ENCODE measurements around the gene TIGD2.
"Not testable (repeated sequence)": the region's sequence is repeated elsewhere in the genome, so short reads cannot be mapped to it uniquely, and the experiment has no call there.

The TIGD2 gene

DNA sequence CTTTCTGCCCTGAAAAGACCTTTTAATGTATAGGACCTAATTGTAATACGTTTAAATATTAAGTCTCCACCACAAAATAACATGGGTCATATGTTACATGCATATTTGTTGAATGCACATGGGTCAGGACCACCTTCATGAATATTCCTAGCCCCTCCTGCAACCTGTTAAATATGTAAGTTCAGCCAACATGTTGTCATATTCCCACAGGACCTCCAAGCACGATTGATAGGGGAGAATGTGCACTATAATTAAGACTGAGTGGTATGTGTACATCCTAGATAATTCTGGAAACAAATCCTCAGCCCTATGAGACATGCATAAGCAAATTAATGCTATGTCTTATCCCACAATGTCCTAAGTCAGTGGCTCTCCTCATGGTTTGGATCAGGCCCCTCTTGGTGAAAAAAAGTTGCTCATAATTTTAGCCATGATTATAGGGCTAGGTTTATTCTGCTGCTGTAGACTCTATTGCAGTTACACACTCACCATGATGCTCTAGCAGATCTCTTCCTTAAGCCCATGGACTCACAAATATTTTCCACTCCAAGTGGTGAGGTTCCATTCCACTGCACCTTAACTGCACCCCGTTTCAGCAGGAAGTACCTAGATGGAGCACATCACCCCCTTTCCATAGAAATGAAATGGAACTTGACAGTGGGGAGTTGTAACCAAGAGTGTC, 10.2 kb downstream of the TIGD2 start:
- no peak for DNase-seq

DNA sequence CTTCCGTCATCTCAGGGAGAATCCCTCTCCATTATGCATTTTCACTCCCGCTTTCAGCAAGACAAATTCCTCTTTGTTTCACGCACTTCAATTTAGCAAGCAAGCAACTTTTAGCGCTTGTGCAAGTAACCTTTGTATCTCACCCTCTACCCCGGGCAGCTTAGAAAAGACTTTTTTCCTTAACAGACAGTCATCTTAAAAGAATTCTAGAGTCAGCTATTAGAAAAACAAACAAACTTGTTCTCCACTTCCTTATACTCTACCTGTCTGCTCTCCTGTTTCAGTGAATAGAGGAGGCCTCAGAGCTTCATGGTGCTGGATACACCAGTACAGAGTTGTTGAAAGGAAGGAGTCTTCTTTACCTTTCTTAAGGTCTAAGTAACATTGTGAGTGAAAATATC, 12.1 kb downstream of the TIGD2 start:
- no peak for DNase-seq

DNA sequence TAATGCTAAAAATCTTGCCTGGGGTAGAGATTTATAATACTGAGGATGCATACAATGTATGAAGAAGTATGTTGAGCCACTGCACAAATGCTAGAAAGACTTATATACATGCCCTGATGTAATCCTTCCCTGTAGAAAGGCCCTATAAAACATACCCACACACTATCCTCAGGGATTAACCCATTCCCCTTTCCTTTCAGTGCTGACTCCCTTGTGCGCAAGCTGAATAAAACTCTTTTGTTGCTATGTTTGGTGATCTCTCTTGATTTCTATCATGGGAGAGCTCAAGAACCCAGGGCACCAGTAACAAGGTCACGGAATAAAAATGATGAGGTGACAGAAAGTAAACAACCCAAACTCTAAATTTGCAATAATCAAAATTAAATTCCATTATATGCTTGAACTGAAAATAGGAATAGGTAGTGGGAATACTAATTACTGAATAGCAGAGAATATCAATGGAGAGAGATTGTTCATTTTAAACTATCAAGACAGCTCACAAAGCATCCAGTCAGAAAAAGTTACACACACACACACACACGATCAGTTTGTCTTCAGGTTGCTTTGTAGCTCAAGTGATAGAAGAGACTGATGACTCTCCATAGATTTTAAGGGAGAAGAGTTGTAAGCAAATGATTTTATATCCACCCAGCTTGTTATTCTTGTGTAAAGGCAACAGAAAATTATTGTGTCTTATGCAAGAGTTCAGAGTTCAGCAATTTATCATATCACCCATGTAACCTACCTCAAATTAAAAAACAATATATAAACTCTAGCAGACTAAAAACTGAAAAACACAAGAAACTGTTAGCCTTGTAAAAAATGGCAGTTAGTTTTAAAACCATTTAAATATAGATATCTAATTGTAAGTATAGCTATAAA, 14.8 kb downstream of the TIGD2 start:
- DNase-seq, result no peak

DNA sequence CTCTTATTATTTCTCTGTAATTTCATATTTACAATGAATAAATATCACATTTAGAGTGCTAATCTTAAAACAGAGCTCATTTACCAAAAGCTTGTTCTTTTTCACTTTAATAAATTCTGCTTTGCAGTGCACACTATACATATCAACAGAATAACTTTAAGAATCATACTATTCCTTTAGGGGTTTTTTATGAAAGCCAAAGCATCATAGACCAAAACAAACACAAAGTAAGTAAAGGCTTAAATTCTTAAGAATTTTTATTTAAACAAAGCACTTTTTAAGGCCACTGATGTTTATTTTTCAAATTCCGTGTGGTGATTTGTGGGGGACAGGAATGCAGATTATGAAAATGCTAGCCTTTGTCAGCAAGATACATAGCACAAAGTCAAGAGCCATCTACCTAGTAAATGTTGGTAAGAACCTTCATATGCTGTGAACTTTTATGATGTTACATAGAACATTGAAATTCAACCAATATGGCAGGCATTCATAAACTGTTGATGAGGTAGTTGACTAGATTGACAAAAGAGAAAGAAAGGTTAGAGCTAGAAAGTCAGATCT, 17.8 kb downstream of the TIGD2 start:
- no peak for DNase-seq

DNA sequence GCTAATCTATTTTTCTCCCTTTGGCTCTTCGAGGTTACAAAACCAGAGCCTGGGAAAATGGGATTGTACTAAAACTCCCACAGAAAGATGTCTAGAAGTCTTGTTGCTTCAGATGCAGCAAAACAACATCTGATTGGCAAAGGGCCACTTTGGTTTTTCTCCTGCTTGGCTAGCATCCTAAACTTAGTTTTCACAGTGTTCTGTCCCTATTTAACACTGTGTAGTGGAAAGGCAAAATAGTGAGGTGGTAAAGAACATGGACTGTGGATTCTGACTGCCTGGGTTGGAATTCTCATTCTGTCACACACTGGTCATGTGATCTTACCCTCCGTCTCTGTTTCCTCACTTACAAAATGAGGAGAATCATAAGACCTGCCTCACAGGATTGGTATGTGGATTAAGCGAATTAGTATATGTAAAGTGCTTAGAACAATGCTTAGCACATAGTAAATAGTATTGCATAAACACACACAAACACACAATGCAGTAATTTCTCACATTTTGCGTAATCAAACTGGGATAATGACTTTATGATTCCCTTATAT, 23.5 kb downstream of the TIGD2 start:
- DNase-seq, result no peak

DNA sequence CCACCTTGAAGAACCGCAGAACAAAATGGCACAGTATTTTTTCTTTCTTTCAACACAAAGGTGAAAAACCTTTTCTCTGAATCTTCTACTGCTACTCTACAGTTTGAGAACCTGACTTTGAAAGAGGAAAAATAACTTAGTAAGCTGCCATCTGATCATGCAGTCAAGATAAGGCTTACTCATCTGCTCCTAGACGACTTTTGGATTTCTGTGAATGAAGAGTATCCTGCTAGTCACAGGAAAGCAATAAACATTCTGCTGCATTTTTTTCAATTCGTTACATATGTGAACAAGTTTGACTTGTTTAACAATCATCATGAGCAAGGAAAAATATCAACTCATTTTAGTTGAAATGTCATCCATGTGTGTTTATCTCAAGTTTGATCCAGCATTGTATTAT, 25.2 kb downstream of the TIGD2 start:
- no peak for DNase-seq

DNA sequence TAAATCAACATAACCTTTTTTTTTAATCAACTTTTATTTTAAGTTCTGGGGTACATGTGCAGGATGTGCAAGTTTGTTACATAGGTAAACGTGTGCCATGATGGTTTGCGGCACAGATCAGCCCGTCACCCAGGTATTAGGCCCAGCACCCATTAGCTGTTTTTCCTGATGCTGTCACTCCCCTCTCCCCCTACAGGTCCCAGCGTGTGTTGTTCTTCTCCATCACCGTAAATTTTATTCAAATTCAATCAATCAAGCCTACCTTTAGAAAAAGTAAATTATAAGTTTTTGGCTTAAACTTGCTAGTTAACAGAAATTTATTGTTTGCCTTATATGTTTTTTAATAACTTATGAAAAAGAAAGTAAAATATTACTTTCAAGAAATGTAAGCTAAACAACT, 25.9 kb downstream of the TIGD2 start:
- no peak for DNase-seq

DNA sequence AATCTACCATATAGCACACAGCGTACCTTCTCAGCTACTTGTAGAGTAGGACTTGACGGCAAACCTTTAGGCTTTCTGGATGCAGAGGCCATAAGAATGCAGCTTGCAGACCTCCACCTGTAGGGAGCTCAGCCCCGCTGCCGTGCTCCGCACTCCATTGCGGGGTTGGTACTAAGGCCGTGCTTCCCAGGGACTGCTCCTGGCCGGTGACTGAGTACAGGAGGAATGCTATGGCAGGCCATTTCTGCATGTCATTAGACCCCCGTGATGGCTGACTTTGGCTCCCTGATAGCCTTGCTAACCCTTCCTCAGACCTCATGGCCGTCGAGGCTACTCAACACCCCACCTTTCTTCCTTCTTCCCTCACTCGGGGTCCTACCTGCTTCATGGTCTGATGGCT, 26.4 kb downstream of the TIGD2 start:
- no peak for DNase-seq

DNA sequence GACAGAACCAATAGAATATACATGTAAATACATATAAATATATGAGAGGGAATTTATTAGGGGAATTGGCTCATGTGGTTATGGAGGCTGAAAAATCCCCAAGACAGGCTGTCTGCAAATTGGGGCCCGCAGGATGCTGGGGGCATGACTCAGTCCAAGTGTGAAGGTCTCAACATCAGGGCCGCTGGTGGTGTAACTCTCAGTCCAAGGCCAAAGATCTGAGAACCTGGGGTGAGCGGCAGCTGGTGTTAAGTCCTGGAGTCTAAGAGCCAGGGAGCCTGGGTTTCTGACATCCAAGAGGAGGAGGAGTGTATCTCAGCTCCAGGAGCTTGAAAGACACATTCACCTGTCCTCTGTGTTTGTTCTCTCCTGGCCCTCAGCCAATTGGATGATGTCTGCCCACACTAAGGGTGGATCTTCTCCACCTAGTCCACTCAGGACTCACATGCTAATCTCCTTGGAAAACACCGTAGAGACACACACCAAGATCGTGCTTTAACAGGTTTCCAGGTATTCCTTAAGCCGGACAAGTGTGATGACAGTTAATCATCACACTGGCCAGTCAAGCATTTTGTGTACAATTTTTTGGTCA, 28.9 kb downstream of the TIGD2 start:
- no peak for DNase-seq

DNA sequence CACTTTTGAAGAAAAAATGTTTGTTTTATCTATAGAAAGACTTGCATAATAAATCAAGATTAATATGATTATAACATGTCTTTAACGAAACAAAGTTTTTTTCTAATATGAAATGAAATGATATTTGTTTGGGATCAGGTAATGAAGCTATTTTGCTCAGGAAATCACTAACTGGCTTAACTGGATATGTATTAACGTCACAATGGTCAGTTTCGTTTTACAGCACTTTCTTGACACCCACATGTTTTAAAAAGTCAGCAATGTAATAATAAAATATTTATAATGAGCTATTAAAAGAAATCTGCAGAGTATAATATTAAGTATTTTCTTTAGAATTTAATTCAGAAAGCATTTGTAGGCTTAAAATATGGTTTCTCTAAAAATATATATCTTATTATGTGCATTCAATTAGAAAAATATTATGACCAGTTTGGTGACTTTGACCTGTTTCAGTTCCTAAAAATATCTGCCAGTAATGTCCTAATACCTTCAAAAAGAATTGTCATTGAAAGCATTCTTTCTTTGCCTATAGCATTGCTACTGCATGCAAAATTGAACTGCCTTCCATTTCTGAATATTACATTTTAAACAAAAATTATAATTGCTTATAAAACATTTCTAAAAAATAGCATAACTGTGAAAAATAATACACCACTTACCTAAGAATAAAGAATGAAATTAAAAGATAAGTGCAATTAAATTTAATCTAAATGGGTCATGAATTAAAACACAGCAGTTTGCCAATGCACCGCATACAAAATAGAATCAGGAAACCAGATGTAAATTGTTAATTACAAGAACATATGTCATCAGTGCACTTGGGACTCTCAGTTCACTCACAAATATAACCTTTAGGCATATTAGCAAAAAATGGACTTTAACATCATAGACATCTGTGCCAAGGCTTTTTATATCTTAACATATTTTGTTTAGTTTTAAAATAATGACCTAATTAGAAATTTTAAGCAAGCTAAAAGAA, 31.6 kb downstream of the TIGD2 start:
- no peak for DNase-seq

DNA sequence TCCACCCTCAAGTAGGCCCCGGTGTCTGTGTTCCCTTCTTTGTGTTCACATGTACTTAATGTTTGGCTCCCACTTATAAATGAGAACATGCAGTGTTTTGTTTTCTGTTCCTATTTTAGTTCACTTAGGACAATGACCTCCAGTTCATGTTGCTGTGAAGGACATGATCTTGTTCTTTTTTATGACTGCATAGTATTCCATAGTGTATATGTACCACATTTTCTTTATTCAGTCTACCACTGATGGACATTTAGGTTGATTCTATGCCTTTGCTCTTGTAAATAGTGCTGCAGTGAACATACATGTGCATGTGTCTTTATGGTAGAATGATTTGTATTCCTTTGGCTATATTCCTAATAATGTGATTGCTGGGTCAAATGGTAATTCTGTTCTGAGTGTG, 33.3 kb downstream of the TIGD2 start:
- not testable (repeated sequence) for DNase-seq

DNA sequence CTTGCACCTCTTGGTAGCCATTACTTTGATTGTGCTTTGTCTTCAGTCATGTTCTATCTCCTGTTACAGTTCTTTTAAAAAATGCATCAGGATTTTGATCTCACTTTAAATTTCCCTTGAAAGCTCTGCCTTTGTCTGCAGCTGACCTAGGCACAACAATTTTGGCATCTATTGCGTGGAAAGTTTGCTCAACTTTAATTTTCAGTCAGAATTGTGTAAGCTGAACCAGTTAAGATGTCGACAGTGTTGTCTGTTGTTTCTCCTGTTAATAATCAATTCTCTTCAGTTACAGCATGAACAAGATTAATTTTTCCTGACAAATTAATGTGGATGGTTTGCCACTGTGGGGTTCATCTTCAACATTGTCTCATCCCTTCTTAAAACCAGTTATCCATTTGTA, 34.9 kb downstream of the TIGD2 start:
- no peak for DNase-seq

DNA sequence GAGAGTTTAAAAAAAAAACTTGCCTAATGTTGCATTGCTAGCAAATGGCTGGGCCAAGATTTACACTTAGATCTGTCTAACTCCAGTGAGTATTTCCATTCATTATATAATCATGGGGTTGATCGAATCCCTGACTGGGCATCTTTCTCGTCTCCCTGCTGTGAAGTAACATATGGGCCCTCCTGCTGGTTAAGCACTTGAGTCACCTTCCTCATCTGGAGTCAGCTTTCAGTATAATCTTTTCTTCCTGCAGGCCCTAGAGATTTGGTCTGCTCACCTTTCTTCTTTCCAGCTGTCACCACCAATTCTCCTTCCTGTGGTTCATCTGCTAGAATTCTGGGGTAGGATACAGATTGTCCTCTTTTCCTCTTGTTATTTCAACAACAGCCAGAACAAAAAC, 41.6 kb downstream of the TIGD2 start:
- DNase-seq, result no peak

DNA sequence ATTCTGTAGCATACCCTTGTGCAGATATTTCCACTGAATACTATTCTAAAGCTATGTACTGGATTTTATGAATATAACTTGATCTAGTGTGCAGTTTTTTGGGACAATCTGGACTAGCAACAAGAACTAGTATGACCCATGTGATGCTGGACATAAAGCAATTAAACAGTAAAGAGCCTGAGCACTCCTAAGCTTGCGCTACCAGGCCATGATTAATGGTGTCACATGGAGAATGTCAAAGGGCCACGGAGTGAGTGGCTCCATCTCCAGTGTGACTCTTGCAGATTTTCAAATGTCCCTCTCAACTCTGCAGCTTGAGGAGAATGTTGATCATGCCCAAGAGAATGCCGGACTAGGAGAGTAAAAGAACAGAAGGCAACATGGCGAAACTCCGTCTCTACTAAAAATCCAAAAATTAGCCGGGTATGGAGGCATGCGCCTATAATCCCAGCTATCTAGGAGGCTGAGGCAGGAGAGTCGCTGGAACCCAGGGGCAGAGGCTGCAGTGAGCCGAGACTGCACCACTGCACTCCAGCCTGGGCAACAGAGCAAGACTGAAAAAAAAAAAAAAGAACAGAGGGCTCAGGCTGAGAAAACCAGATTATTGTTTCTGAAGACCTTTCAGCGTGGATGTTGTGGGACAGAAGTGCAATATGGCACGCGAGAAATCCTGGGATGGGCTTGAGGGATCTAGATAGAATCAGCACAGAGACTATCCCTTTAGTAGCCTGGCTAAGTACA, 45.0 kb downstream of the TIGD2 start:
- no peak for DNase-seq

DNA sequence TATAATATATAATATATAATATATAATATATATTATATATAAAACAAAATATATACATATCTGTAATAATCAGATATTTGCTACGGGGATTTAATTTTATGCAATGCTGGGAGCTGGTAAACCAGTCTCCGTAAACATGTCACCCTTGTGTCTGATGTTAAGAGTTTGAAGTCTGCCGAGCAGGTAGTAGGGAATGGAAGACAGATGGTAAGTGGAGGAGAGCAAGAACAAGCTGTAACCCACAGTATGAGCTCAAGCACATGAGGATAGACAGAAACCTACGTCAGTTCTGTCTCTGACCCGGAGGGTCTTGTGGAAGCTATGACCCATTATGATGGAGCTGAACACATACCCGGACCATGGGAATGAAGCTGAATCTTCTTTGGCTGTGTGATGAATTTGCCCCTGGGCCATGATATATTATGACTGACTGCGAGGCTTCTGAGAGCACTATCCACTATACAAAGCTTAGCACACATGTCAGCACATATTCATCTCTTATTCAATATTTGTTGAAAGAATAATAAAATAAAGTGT, 46.2 kb downstream of the TIGD2 start:
- DNase-seq, result no peak

DNA sequence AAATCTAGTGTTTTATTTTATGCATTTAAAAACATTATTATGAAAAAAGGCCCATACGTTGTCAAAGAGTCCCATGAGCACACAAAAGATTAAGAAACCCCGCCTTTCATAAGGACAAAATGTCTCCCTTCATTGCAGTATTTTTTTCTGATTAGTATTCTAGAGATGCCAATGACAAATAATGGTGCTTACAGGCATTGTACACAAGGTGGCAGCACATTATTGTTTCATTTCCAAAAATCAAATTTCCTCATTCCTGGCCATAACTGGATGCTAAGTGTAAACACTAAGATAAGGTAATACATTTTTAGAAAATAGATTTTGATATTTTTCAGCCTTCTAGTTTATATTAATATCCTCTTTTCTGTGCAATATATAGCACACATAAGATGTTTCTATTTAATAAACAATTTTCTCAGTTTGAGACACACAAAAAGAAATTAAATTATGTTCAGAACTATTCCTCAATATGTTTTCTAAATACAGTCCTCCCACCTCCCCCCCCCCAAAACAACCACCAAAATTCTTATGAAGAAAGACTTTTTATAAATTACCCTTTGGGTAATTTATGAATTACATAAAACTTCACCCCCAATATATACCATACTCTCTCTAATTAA, 47.7 kb downstream of the TIGD2 start:
- no peak for DNase-seq

DNA sequence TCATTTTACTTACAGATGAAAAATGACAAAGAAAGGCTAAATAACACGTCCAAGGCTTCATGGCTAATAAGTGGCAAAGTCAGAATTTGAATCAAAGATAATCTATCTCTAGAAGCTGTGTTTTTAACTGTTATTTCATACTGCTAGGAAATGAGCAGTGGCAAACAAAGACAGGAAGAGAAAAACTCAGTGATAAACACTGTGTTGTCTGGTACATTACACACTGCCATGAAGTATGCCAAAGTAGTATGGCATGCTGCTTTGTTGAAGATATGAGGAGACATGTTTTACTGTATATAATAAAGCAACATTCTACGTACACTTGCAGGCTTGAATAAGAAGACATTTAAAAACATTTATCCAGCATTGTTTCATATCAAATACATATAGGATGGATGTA, 49.5 kb downstream of the TIGD2 start:
- DNase-seq, result no peak

DNA sequence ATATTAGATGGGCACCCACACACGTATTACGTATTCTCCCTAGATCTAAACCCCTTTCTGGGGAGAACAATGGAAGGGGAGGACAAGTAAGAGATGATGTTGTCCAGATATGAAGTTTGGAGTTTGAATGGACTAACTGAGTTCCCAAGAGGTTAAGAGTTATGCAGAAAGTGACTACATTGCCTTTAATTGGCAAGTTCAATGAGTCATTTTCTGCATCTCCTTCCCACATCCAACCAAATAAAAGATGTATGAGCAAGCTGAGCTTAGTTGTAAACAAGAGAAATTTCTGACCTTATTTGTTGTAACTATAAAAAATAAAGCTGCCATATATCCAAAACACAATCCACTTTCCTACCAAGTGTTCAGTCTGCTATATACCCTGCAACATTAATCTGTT, 50.5 kb downstream of the TIGD2 start:
- DNase-seq, result no peak

DNA sequence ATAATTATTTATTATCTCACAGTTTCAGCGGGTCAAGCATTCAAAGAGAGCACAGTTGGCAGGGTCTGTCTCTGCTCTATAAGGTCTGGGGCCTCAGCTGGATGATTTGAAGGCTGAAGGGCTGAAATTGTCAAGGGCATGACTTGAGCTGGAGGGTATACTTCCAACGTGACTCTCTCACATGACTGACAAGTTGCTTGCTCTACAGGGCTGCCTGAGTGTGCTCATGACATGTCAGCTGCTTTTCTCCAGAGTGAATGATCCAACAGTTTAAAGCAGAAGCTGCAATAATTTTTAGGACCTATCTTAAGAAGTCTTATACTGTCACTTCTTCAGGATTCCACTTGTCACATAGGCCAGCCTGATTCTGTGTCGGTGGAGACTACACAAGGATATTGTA, 51.2 kb downstream of the TIGD2 start:
- DNase-seq, result no peak

DNA sequence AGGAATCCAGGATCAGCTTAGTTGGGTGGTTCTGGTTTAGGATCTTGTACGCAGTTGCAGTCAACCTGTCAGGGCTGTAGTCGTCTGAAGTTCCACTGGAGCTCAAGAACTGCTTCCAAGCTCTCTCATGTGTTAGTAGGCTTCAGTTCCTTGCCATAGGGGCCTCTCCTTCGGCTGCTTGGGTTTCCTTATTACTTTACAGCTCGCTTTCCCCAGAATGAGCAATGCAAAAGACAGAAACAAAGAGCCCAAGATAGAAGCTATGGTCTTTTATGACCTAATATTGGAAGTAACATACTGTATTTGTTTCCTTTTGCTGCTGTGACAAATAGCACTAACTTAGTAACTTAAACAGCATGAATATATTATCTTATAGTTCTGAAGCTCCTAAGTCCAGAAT, 51.7 kb downstream of the TIGD2 start:
- DNase-seq, result no peak

DNA sequence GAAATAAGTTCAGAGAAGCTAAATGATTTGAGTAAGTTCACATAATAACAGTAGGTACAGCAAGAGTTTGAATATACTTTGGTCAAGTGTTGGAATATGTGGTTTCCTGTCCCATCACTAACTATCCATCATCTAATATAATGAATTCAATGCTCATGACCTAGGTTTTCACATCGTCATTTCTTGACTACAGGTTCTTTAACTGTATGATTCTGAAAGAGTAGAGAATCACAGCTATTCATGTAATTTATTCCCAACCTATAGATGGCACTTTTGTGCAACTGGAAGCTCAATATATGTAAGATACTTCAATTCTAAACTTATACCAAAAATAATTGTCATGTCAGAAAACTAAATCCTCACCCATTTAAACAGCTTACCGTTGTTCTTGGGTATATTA, 53.1 kb downstream of the TIGD2 start:
- no peak for DNase-seq

All from activated effector memory CD4-positive, alpha-beta T cell treated with anti-CD3 and anti-CD28 coated beads, Interleukin-2, amount 50 U/mL, for 16 hours (primary cell).